Mucosa of descending colon (tissue), 3 donors: ENCODE data around the gene INPP4A. TPM values are rescaled to one million over a fixed set of nuclear protein-coding genes. Genes with fewer than 3 reads are reported as not detected.
A peak's percentile ranks its signal among the peaks of the same experiment; 100 is the strongest.

Experiments
- ATAC-seq: fragments of 200-7000 bp; cut with Tn5 transposase; one replicate; pipeline ENCODE4 v1.9.1; 2020; ENCODE audit warnings: mild to moderate bottlenecking, moderate library complexity
- DNase-seq, 3 donors: peaks; one replicate each; pipeline ENCODE4 v3.0.0-alpha.2; 2020
- H3K36me3 ChIP-seq: fragments of 200-600 bp; one replicate; pipeline ENCODE4 v1.8.0; 2021; ENCODE audit warnings: low read depth, mild to moderate bottlenecking
- H3K4me1 ChIP-seq: fragments of 200-600 bp; one replicate; pipeline ENCODE4 v1.8.0; 2021; ENCODE audit warnings: low read depth, mild to moderate bottlenecking
- H3K4me3 ChIP-seq: fragments of 200-600 bp; one replicate; pipeline ENCODE4 v1.8.0; 2021; ENCODE audit warnings: mild to moderate bottlenecking
- H3K9me3 ChIP-seq: fragments of 200-600 bp; one replicate; pipeline ENCODE4 v1.8.0; 2021; ENCODE audit warnings: mild to moderate bottlenecking
- intact Hi-C, 2 donors: fragments of 100-400 bp; cut with DNase I in 1 of 2; cut with micrococcal nuclease in 1 of 2; formaldehyde crosslinking; loops; one replicate each; pipeline versions ENCODE4 v1.11.0 to v1.11.1; 2022; cut with DNase I, micrococcal nuclease
- total RNA-seq, 3 donors: library from RNA; stranded (reverse); fragmentation: NEBNext Ultra II Directional in 2 of 3; extraction: Animal tissue kit (Norgen Biotek cat#: 25700) in 2 of 3; gene quantifications; one replicate each; pipeline versions ENCODE4 v1.2.1 to v1.2.4, GENCODE V29; 2021 to 2023
- TF ChIP-seq, protein P1 (sequence below): fragments of 200-600 bp; IDR thresholded peaks from one replicate; pipeline ENCODE4 v1.8.0; 2022; ENCODE audit warnings: antibody characterized with exemption, mild to moderate bottlenecking
- donor health status: DM: no; HTN: no; CAD: no; lungs with moderate emphysema.
- donor health status: DM: no; HTN: no; CAD: no.
- donor health status: DM: no; HTN: yes; CAD: no.

Gene INPP4A
- total RNA-seq, 3 donors from 2014 or later = 18.2 to 39.8 (median 19.1) TPM

DNA sequence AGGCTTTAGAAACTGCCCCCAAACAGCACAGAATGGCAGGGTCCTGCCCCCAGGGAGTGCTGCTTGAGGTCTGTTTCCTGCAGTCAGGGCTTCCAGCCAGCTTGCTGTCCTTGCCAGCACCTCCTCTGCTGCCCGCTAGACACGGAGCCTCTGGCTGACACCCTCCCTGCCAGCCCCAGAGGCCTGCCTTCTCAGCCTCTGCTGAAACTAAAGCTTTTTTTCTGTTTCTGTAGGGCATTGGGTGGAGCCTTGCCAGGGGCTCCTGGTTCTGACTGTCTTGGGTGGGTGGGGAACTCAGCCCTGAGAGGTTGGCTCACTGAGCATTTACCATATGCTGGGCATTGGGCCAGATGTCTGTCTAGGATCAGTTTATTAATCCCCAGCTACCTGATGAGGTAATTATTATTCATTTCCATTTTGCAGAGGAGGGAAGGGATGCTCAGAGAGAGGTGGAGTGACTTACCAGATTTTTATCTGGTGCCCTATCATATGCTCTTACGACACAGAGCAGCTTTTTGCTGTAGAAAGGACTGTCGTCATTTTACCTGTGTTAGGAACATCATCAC, 35.4 kb downstream of the INPP4A start:
- intact Hi-C loops = no loop called here
- peak; percentile 16 for ATAC-seq
- H3K4me3 ChIP-seq = no peak overlapping the region
- no peaks in the 10 kb centered on the region for H3K9me3 ChIP-seq
- peak; percentile 26 to 60 (median 55) for DNase-seq
- no peaks in the 10 kb centered on the region for H3K36me3 ChIP-seq
- peaks cover 57% of the 10 kb centered on the region for H3K4me1 ChIP-seq
- TF ChIP-seq, protein P1, sequence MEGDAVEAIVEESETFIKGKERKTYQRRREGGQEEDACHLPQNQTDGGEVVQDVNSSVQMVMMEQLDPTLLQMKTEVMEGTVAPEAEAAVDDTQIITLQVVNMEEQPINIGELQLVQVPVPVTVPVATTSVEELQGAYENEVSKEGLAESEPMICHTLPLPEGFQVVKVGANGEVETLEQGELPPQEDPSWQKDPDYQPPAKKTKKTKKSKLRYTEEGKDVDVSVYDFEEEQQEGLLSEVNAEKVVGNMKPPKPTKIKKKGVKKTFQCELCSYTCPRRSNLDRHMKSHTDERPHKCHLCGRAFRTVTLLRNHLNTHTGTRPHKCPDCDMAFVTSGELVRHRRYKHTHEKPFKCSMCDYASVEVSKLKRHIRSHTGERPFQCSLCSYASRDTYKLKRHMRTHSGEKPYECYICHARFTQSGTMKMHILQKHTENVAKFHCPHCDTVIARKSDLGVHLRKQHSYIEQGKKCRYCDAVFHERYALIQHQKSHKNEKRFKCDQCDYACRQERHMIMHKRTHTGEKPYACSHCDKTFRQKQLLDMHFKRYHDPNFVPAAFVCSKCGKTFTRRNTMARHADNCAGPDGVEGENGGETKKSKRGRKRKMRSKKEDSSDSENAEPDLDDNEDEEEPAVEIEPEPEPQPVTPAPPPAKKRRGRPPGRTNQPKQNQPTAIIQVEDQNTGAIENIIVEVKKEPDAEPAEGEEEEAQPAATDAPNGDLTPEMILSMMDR = no peak

DNA sequence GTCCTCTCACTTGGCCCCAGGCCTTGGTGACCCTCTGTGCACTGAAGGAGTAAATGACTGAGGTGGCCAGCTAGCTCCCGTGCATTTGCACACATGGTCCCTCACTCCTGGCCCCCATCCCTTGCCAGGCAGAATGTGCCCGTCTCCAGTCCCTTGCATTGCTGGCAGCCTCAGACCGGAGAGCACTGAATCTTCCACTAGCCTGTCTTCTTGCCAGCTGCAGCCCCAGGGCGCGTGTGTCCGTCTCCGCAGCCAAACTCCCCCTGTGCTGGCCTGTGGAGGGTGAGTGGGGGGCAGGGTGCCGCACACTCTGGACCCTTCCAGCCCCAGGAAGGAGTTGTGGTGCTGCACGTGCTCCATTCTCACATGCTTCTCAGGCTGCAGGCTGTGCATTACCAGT, 35.9 kb downstream of the INPP4A start:
- TF ChIP-seq, protein P1 = no peak
- DNase-seq = peak in 1 of 3 donors; percentile 21
- peaks cover 54% of the 10 kb centered on the region for H3K4me1 ChIP-seq
- ATAC-seq = no peak
- no peaks in the 10 kb centered on the region for H3K9me3 ChIP-seq
- intact Hi-C loops = no loop called here
- H3K4me3 ChIP-seq = no peak overlapping the region
- no peaks in the 10 kb centered on the region for H3K36me3 ChIP-seq

DNA sequence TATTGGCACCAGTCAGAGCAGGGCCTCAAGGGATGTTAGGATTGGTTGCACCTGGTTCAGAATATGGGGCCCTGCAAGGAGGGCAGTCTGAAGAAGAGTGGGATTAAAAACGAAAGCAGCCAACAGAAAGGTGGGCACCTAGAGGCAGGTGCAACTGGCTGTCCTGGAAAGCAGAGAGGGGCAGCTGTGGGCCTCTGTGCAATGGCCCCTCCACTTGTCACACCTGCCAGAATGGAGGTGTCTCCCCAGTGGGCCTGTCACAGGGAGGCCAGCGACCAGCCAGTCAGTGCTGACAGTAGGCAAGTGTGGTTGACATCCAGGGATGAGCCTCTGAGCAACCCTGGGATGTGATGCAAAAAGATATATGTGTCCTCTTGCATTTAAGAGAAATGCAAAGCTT, 37.7 kb downstream of the INPP4A start:
- Histone ChIP-seq H3K4me3 (no peak overlapping the region), H3K4me1 (peaks cover 46% of the 10 kb centered on the region), H3K9me3 (no peaks in the 10 kb centered on the region), H3K36me3 (no peaks in the 10 kb centered on the region)
- TF ChIP-seq, protein P1 = no peak
- no peak for ATAC-seq
- intact Hi-C loops = no loop called here
- peak in 1 of 3 donors; percentile 25 for DNase-seq

DNA sequence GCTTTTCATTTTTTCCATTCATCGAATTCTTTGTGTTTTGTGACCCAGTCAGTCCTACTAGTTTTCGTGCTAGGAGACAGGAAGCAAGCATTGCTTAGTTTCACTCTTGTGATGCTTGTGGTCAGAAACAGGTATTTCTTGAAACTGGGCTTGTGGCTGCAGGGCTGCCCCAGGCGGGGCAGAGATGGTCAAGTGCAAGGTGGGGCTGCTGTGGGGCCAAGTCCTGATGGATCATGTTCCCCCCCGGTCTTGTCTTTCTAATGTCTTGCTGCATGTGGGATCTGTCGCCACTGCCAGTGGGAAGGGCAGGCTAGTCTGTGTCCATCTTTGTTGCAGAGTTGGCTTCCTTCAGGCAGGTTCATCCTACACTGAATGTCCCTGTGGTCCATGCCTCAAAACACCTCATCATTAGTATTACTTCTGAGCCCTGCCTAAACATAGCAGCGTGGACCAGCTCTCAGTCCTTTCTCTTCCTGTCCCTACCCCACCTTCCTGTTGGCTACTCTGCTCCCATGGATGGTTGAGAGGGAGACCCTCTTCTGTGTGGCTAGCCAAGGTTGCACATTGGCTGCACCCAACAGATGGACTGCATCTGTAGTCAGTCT, 38.7 kb downstream of the INPP4A start:
- peak; percentile 6 for ATAC-seq
- H3K4me3 ChIP-seq = no peak overlapping the region
- H3K36me3 ChIP-seq = no peaks in the 10 kb centered on the region

DNA sequence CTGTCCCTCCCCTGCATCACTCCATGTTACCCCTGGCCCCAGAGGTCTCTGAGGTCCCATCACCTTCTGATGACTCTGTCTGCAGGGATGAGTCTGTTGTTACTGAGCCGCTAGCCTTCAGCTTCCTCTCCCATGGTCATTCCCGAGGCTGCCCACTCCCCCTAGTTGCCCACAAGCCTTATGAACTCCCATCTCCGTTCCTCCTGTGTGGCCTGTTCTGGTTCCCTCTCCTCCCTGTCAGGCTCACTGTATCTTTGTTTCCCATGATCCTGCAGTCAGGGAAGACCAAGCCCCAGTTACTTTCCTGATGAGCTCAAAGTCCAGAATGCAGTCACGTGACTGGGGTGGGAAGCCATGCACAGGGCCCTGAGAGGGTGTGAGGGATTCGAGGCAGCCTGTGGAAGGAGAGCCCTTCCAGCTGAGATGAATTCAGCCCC, 39.5 kb downstream of the INPP4A start:
- H3K4me1 ChIP-seq = peaks cover 35% of the 10 kb centered on the region
- H3K36me3 ChIP-seq = no peaks in the 10 kb centered on the region
- DNase-seq (peak in 2 of 3 donors; percentile 55 to 74), ATAC-seq (peak; percentile 80)
- H3K9me3 ChIP-seq = no peaks in the 10 kb centered on the region
- no peak overlapping the region for H3K4me3 ChIP-seq
- intact Hi-C loops = no loop called here
- TF ChIP-seq, protein P1 = no peak

More for the DNA sequence above, 38.7 kb downstream of the INPP4A start:
- H3K4me1 ChIP-seq = peaks cover 43% of the 10 kb centered on the region
- TF ChIP-seq, protein P1 = no peak
- peak in 1 of 3 donors; percentile 32 for DNase-seq
- intact Hi-C loops = no loop called here
- no peaks in the 10 kb centered on the region for H3K9me3 ChIP-seq
